HUDEP-2 (cell line): ENCODE measurements around the gene FAM174C.

Experiments
- DNase-seq, 76 experiments: peaks; one replicate each; lab custom pipeline; 2025; ENCODE audit not compliant: unreplicated experiment in 76 of 76; lab: John Stamatoyannopoulos, UW

FAM174C gene

GRCh38 chr19:1237027-1237659, 38.2 kb upstream of the FAM174C start:
- DNase-seq: peak in 5 of 76 experiments; percentile 24 to 37 (median 30)

GRCh38 chr19:1237754-1238368, 37.5 kb upstream of the FAM174C start, which contains the start of gene CBARP:
Gene CBARP, minus strand, starts transcription at chr19:1238005. Its CDS starts 1,905 bp downstream, at chr19:1236100.
- DNase-seq: peak in 22 of 76 experiments; percentile 20 to 64 (median 40)

GRCh38 chr19:1238369-1239303, 36.7 kb upstream of the FAM174C start:
- peak in 3 of 76 experiments; percentile 35 to 50 (median 41) for DNase-seq

- no peak for DNase-seq
These were observed 35.9 kb upstream of the FAM174C start for GRCh38 chr19:1239420-1239795.

GRCh38 chr19:1239796-1240737, 35.3 kb upstream of the FAM174C start:
- DNase-seq: peak in 64 of 76 experiments; percentile 42 to 96 (median 82)

GRCh38 chr19:1240925-1241324, 34.4 kb upstream of the FAM174C start:
- peak in 1 of 76 experiments; percentile 58 for DNase-seq

- DNase-seq: peak in 75 of 76 experiments; percentile 53 to 99 (median 97)
These were observed 33.8 kb upstream of the FAM174C start, which contains the start of gene ATP5F1D for GRCh38 chr19:1241417-1242095. Gene ATP5F1D, plus strand, starts transcription at chr19:1241751. Its CDS starts 100 bp downstream, at chr19:1241851.

- peak in 68 of 76 experiments; percentile 51 to 94 (median 82) for DNase-seq
These were observed 31.3 kb upstream of the FAM174C start for GRCh38 chr19:1243768-1244692.

GRCh38 chr19:1244693-1245451, 30.5 kb upstream of the FAM174C start:
- peak in 65 of 76 experiments; percentile 29 to 94 (median 72) for DNase-seq

GRCh38 chr19:1245494-1246264, 29.7 kb upstream of the FAM174C start:
- no peak for DNase-seq

- peak in 1 of 76 experiments; percentile 37 for DNase-seq
These were observed 28.9 kb upstream of the FAM174C start for GRCh38 chr19:1246265-1247087.

- no peak for DNase-seq
These were observed 27.6 kb upstream of the FAM174C start for GRCh38 chr19:1247748-1248138.

- peak in 63 of 76 experiments; percentile 39 to 95 (median 71) for DNase-seq
These were observed 27.1 kb upstream of the FAM174C start, which contains the start of gene MIDN for GRCh38 chr19:1248139-1248785. Gene MIDN, plus strand, starts transcription at chr19:1248583. Its CDS starts 1,714 bp downstream, at chr19:1250297.

- peak in 55 of 76 experiments; percentile 32 to 95 (median 75) for DNase-seq
These were observed 26.5 kb upstream of the FAM174C start for GRCh38 chr19:1248786-1249297.
